Panc1 (cell line): ENCODE results near the gene KRTAP1-3. TPM values are rescaled to one million over a fixed set of nuclear protein-coding genes. Genes with fewer than 3 reads are reported as not detected.
"Not testable (repeated sequence)": the region's sequence is repeated elsewhere in the genome, so short reads cannot be mapped to it uniquely, and the experiment has no call there.

Experiments
- ATAC-seq: fragments of 200-7000 bp; cut with Tn5 transposase; 2 replicates; pipeline ENCODE4 v1.9.1; 2020; ENCODE audit warnings: mild to moderate bottlenecking, moderate library complexity
- BruUV-seq: library from RNA; stranded (reverse); fragments of 400-500 nt; replicated peaks from 2 replicates; lab custom pipeline; 2021; lab: Mats Ljungman, UMichigan
- CTCF ChIA-PET: fragments of 300-600 bp; sonication (Branson Sonifier 250); formaldehyde crosslinking; loops from one replicate; lab custom pipeline; 2022; ENCODE audit warnings: antibody characterized with exemption; lab: Charles Lee
- POLR2A ChIA-PET: fragments of 300-600 bp; sonication (Branson Sonifier 250); formaldehyde crosslinking; loops from one replicate; lab custom pipeline; 2022; ENCODE audit warnings: antibody characterized with exemption; lab: Charles Lee
- DNase-seq: peaks from one replicate; pipeline ENCODE4 v3.0.0-alpha.2; 2010; ENCODE audit warnings: low read depth, low spot score
- H3K27ac ChIP-seq: 2 replicates; pipeline ENCODE4 v1.5.1; 2011; ENCODE audit warnings: mild to moderate bottlenecking, low read length, inconsistent platforms
- H3K27me3 ChIP-seq: fragments of 200-500 bp; sonication (Bioruptor generic); 2 replicates; pipeline ENCODE4 v1.6.0; 2014; ENCODE audit warnings: low read length, inconsistent platforms; ENCODE audit not compliant: control insufficient read depth, insufficient read depth
- H3K36me3 ChIP-seq: fragments of 200-500 bp; sonication (Bioruptor generic); 2 replicates; pipeline ENCODE4 v1.5.1; 2014; ENCODE audit warnings: inconsistent platforms, mild to moderate bottlenecking, low read length, moderate library complexity; ENCODE audit not compliant: control insufficient read depth, insufficient read depth
- H3K4me1 ChIP-seq: 2 replicates; pipeline ENCODE4 v1.5.1; 2011; ENCODE audit warnings: inconsistent platforms, mild to moderate bottlenecking, low read length, moderate library complexity; ENCODE audit not compliant: control insufficient read depth, insufficient read depth
- H3K4me3 ChIP-seq, 2 experiments: 2 replicates each; pipeline ENCODE4 v1.5.1; 2011 to 2012; ENCODE audit warnings: low read depth in 2 of 2, low read length in 2 of 2, mild to moderate bottlenecking in 2 of 2, inconsistent platforms in 1 of 2, moderate library complexity in 1 of 2
- H3K9me3 ChIP-seq: fragments of 200-500 bp; sonication (Bioruptor generic); 2 replicates; pipeline ENCODE4 v1.5.1; 2014; ENCODE audit warnings: low read depth, mild to moderate bottlenecking, inconsistent platforms, low read length, moderate library complexity; ENCODE audit not compliant: control insufficient read depth, insufficient read depth
- POLR2AphosphoS5 ChIP-seq: IDR thresholded peaks from 2 replicates; pipeline ENCODE4 v1.6.1; 2012; ENCODE audit warnings: mild to moderate bottlenecking, low read depth, low read length, moderate library complexity
- SIN3A ChIP-seq: IDR thresholded peaks from 2 replicates; pipeline ENCODE4 v1.6.1; 2012; ENCODE audit warnings: low read depth, mild to moderate bottlenecking, low read length, moderate library complexity, borderline replicate concordance; ENCODE audit not compliant: insufficient read depth
- TCF7L2 ChIP-seq: IDR thresholded peaks from 2 replicates; pipeline ENCODE4 v1.6.1; 2011; ENCODE audit warnings: mild to moderate bottlenecking, low read depth, low read length, inconsistent platforms
- in situ Hi-C: cut with HindIII; loops from 2 replicates; pipeline ENCODE4 v1.10.0; 2016; ENCODE audit warnings: low sequenced_read_pairs, low pct_unique_long_range_greater_than_20kb
- intact Hi-C: fragments of 100-400 bp; cut with micrococcal nuclease; formaldehyde crosslinking; loops from one replicate; pipeline ENCODE4 v1.10.0; 2022; ENCODE audit not compliant: unreplicated experiment
- total RNA-seq: library from RNA; stranded (reverse); gene quantifications from one replicate; pipeline ENCODE4 v1.2.1, GENCODE V29; 2021; ENCODE audit not compliant: unreplicated experiment
- TF ChIP-seq, protein P1 (sequence below), 2 experiments: IDR thresholded peaks; 2 replicates each; pipeline ENCODE4 v1.6.1; 2011 to 2012; ENCODE audit warnings: low read depth in 2 of 2, control low read depth in 1 of 2, low read length in 1 of 2, mild to moderate bottlenecking in 1 of 2, moderate library complexity in 1 of 2; ENCODE audit not compliant: insufficient read depth in 1 of 2
- TF ChIP-seq, protein P2 (sequence below): fragments of 450-650 bp; IDR thresholded peaks from 2 replicates; pipeline ENCODE4 v1.5.1; 2017; ENCODE audit warnings: mild to moderate bottlenecking

The KRTAP1-3 gene
- total RNA-seq, 1 experiment from 2014 or later, result not detected

DNA sequence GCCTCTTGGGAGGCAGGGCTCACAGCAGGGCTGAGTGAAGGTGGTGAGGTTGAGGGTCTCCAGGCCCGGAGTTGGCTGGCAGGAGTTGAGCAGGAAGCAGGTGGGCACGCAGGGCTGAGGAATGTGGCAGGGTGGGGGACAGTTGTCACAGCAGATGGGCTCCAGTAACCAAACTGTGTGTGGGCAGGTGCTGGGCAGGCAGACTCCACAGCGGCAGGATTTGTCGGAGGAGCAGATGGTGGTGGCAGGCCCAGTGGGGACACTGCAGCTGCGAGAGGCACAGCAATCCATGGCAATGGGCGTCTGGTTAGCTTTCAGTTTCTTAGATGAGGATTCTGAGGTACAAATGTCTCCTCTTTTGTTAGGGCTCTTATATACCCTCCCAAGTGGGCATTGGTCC, 35.1 kb downstream of the KRTAP1-3 start, which contains the start of gene KRTAP3-2:
Gene KRTAP3-2, minus strand, starts transcription at position 344 of the 400 bp plus-strand sequence. Its CDS starts 53 bp downstream, at position 291.
- BruUV-seq, ATAC-seq, in situ Hi-C loops, H3K27ac ChIP-seq, H3K36me3 ChIP-seq, H3K4me1 ChIP-seq, POLR2A ChIA-PET, H3K4me3 ChIP-seq, CTCF ChIA-PET, H3K9me3 ChIP-seq, DNase-seq, intact Hi-C loops: not testable (repeated sequence)
- peaks cover 20% of the 10 kb centered on the region for H3K27me3 ChIP-seq

DNA sequence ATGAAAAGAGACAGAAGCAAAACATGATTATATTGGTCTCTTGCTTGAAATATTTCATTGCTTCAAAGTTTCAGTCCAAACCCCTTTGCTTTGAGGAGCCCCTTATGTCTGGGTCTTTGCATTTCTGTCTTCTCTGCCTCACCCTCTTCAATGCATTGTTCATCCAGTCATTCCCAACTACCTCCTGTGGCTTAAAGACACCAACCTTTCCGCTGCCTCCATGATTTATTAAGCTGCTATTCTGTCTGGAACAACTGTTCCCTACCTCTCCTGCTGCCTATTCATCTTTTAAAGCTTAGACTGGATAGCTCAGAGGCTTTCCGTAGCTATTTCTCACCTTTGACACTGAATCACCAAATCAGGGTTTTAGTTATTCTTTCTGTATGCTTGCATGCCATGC, 37.3 kb downstream of the KRTAP1-3 start:
- in situ Hi-C loops (no loop called here), intact Hi-C loops (no loop called here)
- BruUV-seq, result no TSS peak
- TF ChIP-seq, protein P1, sequence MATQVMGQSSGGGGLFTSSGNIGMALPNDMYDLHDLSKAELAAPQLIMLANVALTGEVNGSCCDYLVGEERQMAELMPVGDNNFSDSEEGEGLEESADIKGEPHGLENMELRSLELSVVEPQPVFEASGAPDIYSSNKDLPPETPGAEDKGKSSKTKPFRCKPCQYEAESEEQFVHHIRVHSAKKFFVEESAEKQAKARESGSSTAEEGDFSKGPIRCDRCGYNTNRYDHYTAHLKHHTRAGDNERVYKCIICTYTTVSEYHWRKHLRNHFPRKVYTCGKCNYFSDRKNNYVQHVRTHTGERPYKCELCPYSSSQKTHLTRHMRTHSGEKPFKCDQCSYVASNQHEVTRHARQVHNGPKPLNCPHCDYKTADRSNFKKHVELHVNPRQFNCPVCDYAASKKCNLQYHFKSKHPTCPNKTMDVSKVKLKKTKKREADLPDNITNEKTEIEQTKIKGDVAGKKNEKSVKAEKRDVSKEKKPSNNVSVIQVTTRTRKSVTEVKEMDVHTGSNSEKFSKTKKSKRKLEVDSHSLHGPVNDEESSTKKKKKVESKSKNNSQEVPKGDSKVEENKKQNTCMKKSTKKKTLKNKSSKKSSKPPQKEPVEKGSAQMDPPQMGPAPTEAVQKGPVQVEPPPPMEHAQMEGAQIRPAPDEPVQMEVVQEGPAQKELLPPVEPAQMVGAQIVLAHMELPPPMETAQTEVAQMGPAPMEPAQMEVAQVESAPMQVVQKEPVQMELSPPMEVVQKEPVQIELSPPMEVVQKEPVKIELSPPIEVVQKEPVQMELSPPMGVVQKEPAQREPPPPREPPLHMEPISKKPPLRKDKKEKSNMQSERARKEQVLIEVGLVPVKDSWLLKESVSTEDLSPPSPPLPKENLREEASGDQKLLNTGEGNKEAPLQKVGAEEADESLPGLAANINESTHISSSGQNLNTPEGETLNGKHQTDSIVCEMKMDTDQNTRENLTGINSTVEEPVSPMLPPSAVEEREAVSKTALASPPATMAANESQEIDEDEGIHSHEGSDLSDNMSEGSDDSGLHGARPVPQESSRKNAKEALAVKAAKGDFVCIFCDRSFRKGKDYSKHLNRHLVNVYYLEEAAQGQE (IDR thresholded peaks at IDR 0.05; ENCODE audit: insufficient read depth in 1 of 2, low read depth in 2 of 2, low read length in 1 of 2), result no peak
- TF ChIP-seq POLR2AphosphoS5 (no peak), SIN3A (no peak), TCF7L2 (no peak)
- TF ChIP-seq, protein P2, sequence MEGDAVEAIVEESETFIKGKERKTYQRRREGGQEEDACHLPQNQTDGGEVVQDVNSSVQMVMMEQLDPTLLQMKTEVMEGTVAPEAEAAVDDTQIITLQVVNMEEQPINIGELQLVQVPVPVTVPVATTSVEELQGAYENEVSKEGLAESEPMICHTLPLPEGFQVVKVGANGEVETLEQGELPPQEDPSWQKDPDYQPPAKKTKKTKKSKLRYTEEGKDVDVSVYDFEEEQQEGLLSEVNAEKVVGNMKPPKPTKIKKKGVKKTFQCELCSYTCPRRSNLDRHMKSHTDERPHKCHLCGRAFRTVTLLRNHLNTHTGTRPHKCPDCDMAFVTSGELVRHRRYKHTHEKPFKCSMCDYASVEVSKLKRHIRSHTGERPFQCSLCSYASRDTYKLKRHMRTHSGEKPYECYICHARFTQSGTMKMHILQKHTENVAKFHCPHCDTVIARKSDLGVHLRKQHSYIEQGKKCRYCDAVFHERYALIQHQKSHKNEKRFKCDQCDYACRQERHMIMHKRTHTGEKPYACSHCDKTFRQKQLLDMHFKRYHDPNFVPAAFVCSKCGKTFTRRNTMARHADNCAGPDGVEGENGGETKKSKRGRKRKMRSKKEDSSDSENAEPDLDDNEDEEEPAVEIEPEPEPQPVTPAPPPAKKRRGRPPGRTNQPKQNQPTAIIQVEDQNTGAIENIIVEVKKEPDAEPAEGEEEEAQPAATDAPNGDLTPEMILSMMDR, result no peak
- peaks cover 22% of the 10 kb centered on the region for H3K27me3 ChIP-seq
- no peaks in the 10 kb centered on the region for H3K4me1 ChIP-seq
- no peak overlapping the region for H3K27ac ChIP-seq
- H3K9me3 ChIP-seq, result no peaks in the 10 kb centered on the region
- H3K4me3 ChIP-seq, result no peak overlapping the region
- ChIA-PET POLR2A (no interaction called here), CTCF (interaction anchor here (0.6 kb wide), 1 partner anchor 149 kb away, joined by 12 read pairs; no protein-coding TSS in a partner anchor)
- DNase-seq, result no peak
- H3K36me3 ChIP-seq, result no peaks in the 10 kb centered on the region
- ATAC-seq, result no peak

DNA sequence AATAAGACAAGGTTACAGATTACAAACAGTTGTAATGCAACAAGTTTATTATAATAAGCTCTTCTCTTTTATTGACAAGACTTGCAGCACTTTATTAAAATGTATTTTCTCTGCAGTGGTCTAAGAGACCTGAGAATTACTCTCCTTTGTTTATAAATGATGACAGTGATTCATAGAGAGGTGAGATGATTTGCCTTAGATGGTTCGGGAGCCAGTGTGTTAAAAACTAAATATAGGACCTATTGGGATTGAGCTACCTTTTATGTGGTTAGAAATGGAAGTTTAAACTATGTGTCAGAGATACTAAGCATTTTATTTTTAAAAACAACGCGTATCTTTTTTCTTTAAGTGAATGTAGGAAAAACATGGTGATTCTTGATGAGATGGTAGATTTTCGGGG, 37.8 kb downstream of the KRTAP1-3 start:
- CTCF ChIA-PET, result interaction anchor here (0.6 kb wide), 1 partner anchor 149 kb away, joined by 12 read pairs; no protein-coding TSS in a partner anchor
- POLR2A ChIA-PET, result no interaction called here
- no peak for DNase-seq
- no peak overlapping the region for H3K4me3 ChIP-seq
- ATAC-seq, result no peak
- in situ Hi-C loops, result no loop called here
- intact Hi-C loops, result no loop called here
- H3K4me1 ChIP-seq, result no peaks in the 10 kb centered on the region
- peaks cover 21% of the 10 kb centered on the region for H3K27me3 ChIP-seq
- H3K27ac ChIP-seq, result no peak overlapping the region
- TF ChIP-seq, protein P1 (IDR thresholded peaks at IDR 0.05; ENCODE audit: insufficient read depth in 1 of 2, low read depth in 2 of 2, low read length in 1 of 2), result no peak
- TF ChIP-seq TCF7L2 (no peak), SIN3A (no peak), POLR2AphosphoS5 (no peak)
- TF ChIP-seq, protein P2, result no peak
- no TSS peak for BruUV-seq
- H3K36me3 ChIP-seq, result no peaks in the 10 kb centered on the region
- H3K9me3 ChIP-seq, result no peaks in the 10 kb centered on the region
